H1 (cell line): ENCODE results near the gene SV2C.

Experiments used
- CBX5 ChIP-seq: fragments of 300-800, 300-1000 bp; sonication (generic); IDR thresholded peaks from 2 replicates; pipeline ENCODE4 v1.7.1; 2016; ENCODE audit warnings: antibody characterized with exemption, low read length, low read depth
- CHD2 ChIP-seq: IDR thresholded peaks from 2 replicates; pipeline ENCODE4 v1.6.1; 2012; ENCODE audit warnings: low read length, improper control_type of control experiment
- CREB1 ChIP-seq: IDR thresholded peaks from 2 replicates; pipeline ENCODE4 v1.6.1; 2012; ENCODE audit warnings: inconsistent platforms
- CTCF ChIP-seq, 3 experiments: IDR thresholded peaks; 1 replicate in 2 of 3; 2 replicates in 1 of 3; pipeline versions ENCODE4 v1.5.1 to v1.6.1; 2011; ENCODE audit warnings: low read length in 3 of 3, mild to moderate bottlenecking in 3 of 3, inconsistent platforms in 2 of 3, low read depth in 1 of 3, moderate library complexity in 1 of 3; ENCODE audit not compliant: insufficient read depth in 1 of 3; ENCODE audit errors: control extremely low read depth in 1 of 3
- EGR1 ChIP-seq: IDR thresholded peaks from 2 replicates; pipeline ENCODE4 v1.6.1; 2011; ENCODE audit warnings: low read depth, low read length, borderline replicate concordance
- EZH2 ChIP-seq: fragments of 200-600 bp; sonication (generic); IDR thresholded peaks from 2 replicates; pipeline ENCODE4 v1.7.1; 2012; ENCODE audit warnings: low read depth, mild to moderate bottlenecking, moderate library complexity, low read length, inconsistent platforms; ENCODE audit not compliant: severe bottlenecking
- HDAC2 ChIP-seq, 2 experiments: fragments of 300-600 bp in 1 of 2; sonication (generic) in 1 of 2; IDR thresholded peaks; 2 replicates each; pipeline ENCODE4 v1.6.1; 2011 to 2012; ENCODE audit warnings: low read depth in 2 of 2, low read length in 2 of 2, mild to moderate bottlenecking in 2 of 2, moderate library complexity in 2 of 2, borderline replicate concordance in 1 of 2, inconsistent platforms in 1 of 2
- JUN ChIP-seq: IDR thresholded peaks from 2 replicates; pipeline ENCODE4 v1.6.1; 2011; ENCODE audit warnings: low read depth, mild to moderate bottlenecking, improper control_type of control experiment, low read length
- JUND ChIP-seq: IDR thresholded peaks from 2 replicates; pipeline ENCODE4 v1.6.1; 2011; ENCODE audit warnings: mild to moderate bottlenecking, improper control_type of control experiment, low read length
- RAD21 ChIP-seq, 2 experiments: IDR thresholded peaks in 1 of 2; conservative IDR thresholded peaks in 1 of 2; 2 replicates each; pipeline ENCODE4 v1.6.1; 2011; ENCODE audit warnings: low read depth in 2 of 2, low read length in 2 of 2, improper control_type of control experiment in 1 of 2, inconsistent platforms in 1 of 2, mild to moderate bottlenecking in 1 of 2, moderate library complexity in 1 of 2
- YY1 ChIP-seq: IDR thresholded peaks from 2 replicates; pipeline ENCODE4 v1.6.1; 2011; ENCODE audit warnings: low read depth, mild to moderate bottlenecking, low read length

GRCh38 chr5:76393035-76393680 lies 310.0 kb downstream of the SV2C start:
- TF ChIP-seq EZH2: no peak
- no peak for TF ChIP-seq CTCF (IDR thresholded peaks at IDR 0.05; ENCODE audit: control extremely low read depth in 1 of 3, insufficient read depth in 1 of 3, low read depth in 1 of 3, low read length in 3 of 3)
- TF ChIP-seq EGR1: no peak
- no peak for TF ChIP-seq JUN
- no peak for TF ChIP-seq YY1
- TF ChIP-seq CHD2: no peak
- no peak for TF ChIP-seq CBX5
- TF ChIP-seq CREB1: no peak
- no peak for TF ChIP-seq JUND
- no peak for TF ChIP-seq HDAC2 (IDR thresholded peaks at IDR 0.05; ENCODE audit: borderline replicate concordance in 1 of 2, low read depth in 2 of 2, low read length in 2 of 2)
- no peak for TF ChIP-seq RAD21 (IDR thresholded peaks at IDR 0.05 in 1 of 2, conservative IDR thresholded peaks at IDR 0.05 in 1 of 2; ENCODE audit: low read depth in 2 of 2, low read length in 2 of 2)
